Adrenal gland (tissue), 12 donors: ENCODE results near the gene SIDT1. TPM values are rescaled to one million over a fixed set of nuclear protein-coding genes. Genes with fewer than 3 reads are reported as not detected.

ENCODE experiments used
- DNase-seq, 7 donors: peaks; one replicate each; pipeline ENCODE4 v3.0.0-alpha.2; 2019 to 2020
- H3K27ac ChIP-seq, 5 donors: fragments of 200-600 bp; sonication (generic) in 4 of 5; 1 replicate in 3 of 5; 2 replicates in 2 of 5; pipeline versions ENCODE4 v1.5.1 to v1.8.0; 2016 to 2020; ENCODE audit warnings: mild to moderate bottlenecking in 1 of 5
- H3K27me3 ChIP-seq: fragments of 200-600 bp; 2 replicates; pipeline ENCODE4 v1.8.0; 2021
- H3K36me3 ChIP-seq, 2 donors: fragments of 200-600 bp; replicated peaks in 1 of 2; 1 replicate in 1 of 2; 2 replicates in 1 of 2; pipeline versions ENCODE4 v1.5.1 to v1.8.0; 2018 to 2022
- H3K4me1 ChIP-seq, 2 donors: fragments of 200-600 bp; replicated peaks in 1 of 2; 1 replicate in 1 of 2; 2 replicates in 1 of 2; pipeline versions ENCODE4 v1.5.1 to v1.8.0; 2018 to 2021
- H3K4me3 ChIP-seq, 4 donors: fragments of 200-600 bp; sonication (generic) in 3 of 4; one replicate each; pipeline ENCODE4 v1.5.1; 2016 to 2018
- H3K9me3 ChIP-seq, 3 donors: fragments of 200-600 bp; sonication (generic) in 1 of 3; replicated peaks in 1 of 3; 1 replicate in 2 of 3; 2 replicates in 1 of 3; pipeline versions ENCODE4 v1.5.1 to v1.8.0; 2016 to 2021
- CTCF ChIP-seq, 6 experiments: fragments of 450-650 bp in 4 of 6; fragments of 200-600 bp in 2 of 6; sonication (generic) in 1 of 6; IDR thresholded peaks; 1 replicate in 5 of 6; 2 replicates in 1 of 6; pipeline versions ENCODE4 v1.5.1 to v1.8.0; 2016 to 2021; ENCODE audit warnings: antibody characterized with exemption in 6 of 6, mild to moderate bottlenecking in 2 of 6, moderate library complexity in 1 of 6
- POLR2A ChIP-seq, 2 donors: fragments of 450-650 bp; IDR thresholded peaks; one replicate each; pipeline ENCODE4 v1.6.1; 2017; ENCODE audit warnings: antibody characterized with exemption in 2 of 2, mild to moderate bottlenecking in 2 of 2, moderate library complexity in 1 of 2
- WGBS, 4 donors: extraction: QIAGEN DNeasy Blood & Tissue Kit in 2 of 4; methylation state at CpG; one replicate each; pipeline versions ENCODE4 v1.1.5 to v1.1.7; 2013 to 2017; 5-methylcytosine and 5-hydroxymethylcytosine counted together
- intact Hi-C, 2 donors: fragments of 100-400 bp; cut with DNase I; formaldehyde crosslinking; loops; one replicate each; pipeline versions ENCODE4 v1.14.1 to v1.15.0; 2022 to 2023
- polyA plus RNA-seq, 3 donors: library from polyadenylated mRNA; stranded (reverse); fragments of 200-250 nt in 2 of 3; fragments of 350-450 nt in 1 of 3; fragmentation: Illumina TruSeq in 1 of 3; extraction: RNeasy Lipid Tissue Mini Kit (QIAGEN cat#74804) in 1 of 3; gene quantifications; one replicate each; pipeline ENCODE4 v1.2.3, GENCODE V29; 2013 to 2014
- total RNA-seq, 9 donors: library from RNA; depleted of rRNA in 4 of 9; stranded (reverse); fragments of >200 nt in 4 of 9; fragments of 120-200 nt in 1 of 9; fragmentation: NEBNext Ultra II Directional in 1 of 9; extraction: Animal tissue kit (Norgen Biotek cat#: 25700) in 1 of 9; gene quantifications; one replicate each; pipeline versions ENCODE4 v1.1.0 to v1.2.4, GENCODE V29; 2013 to 2023
- donor health status: healthy with polysubstance abuse.
- donor health status: Bipolar disorder and iron deficiency.
- donor health status: DM: yes; HTN: yes; CAD: no.
- donor health status: DM: no; HTN: no; CAD: no.
- donor health status: DM: no; HTN: no; CAD: no.
- donor health status: DM: yes; HTN: yes; CAD: no.

The SIDT1 gene
- total and polyA plus RNA-seq, 12 donors: 0.18 to 3.6 (median 2.3) TPM

GRCh38 chr3:113585228-113585627, 52.9 kb downstream of the SIDT1 start:
- 0 to 61% (median 40%) methylated on average over 1 of the region's 1 CpG for WGBS, 4 donors
- TF ChIP-seq CTCF (IDR thresholded peaks at IDR 0.05) (no peak), POLR2A (IDR thresholded peaks at IDR 0.05) (no peak)
- intact Hi-C loops: no loop called here
- no peak for DNase-seq
- Histone ChIP-seq H3K9me3 (no peaks in the 10 kb centered on the region), H3K27me3 (no peaks in the 10 kb centered on the region), H3K27ac (no peak overlapping the region), H3K36me3 (no peaks in the 10 kb centered on the region), H3K4me1 (no peaks in the 10 kb centered on the region), H3K4me3 (no peak overlapping the region)

GRCh38 chr3:113585720-113586119, 53.4 kb downstream of the SIDT1 start:
- Histone ChIP-seq H3K27me3 (no peaks in the 10 kb centered on the region), H3K9me3 (no peaks in the 10 kb centered on the region), H3K4me1 (no peaks in the 10 kb centered on the region), H3K27ac (no peak overlapping the region), H3K36me3 (no peaks in the 10 kb centered on the region), H3K4me3 (no peak overlapping the region)
- no peak for DNase-seq
- TF ChIP-seq CTCF (IDR thresholded peaks at IDR 0.05) (no peak), POLR2A (IDR thresholded peaks at IDR 0.05) (no peak)
- 83 to 92% (median 87%) methylated on average over 3 of the region's 3 CpGs for WGBS, 4 donors
- intact Hi-C loops: no loop called here

GRCh38 chr3:113588806-113589205, 56.5 kb downstream of the SIDT1 start:
- intact Hi-C loops: no loop called here
- Histone ChIP-seq H3K36me3 (no peaks in the 10 kb centered on the region), H3K9me3 (no peaks in the 10 kb centered on the region), H3K27me3 (no peaks in the 10 kb centered on the region), H3K4me3 (no peak overlapping the region), H3K27ac (no peak overlapping the region), H3K4me1 (no peaks in the 10 kb centered on the region)
- WGBS, 4 donors: 80 to 100% (median 86%) methylated on average over 2 of the region's 2 CpGs
- no peak for DNase-seq
- TF ChIP-seq CTCF (IDR thresholded peaks at IDR 0.05) (no peak), POLR2A (IDR thresholded peaks at IDR 0.05) (no peak)

- intact Hi-C loops: no loop called here
- DNase-seq: no peak
- no peaks in the 10 kb centered on the region for H3K4me1 ChIP-seq
- 41 to 68% (median 59%) methylated on average over 1 of the region's 1 CpG for WGBS, 4 donors
- TF ChIP-seq CTCF (IDR thresholded peaks at IDR 0.05) (no peak), POLR2A (IDR thresholded peaks at IDR 0.05) (no peak)
- H3K9me3 ChIP-seq: no peaks in the 10 kb centered on the region
- no peak overlapping the region for H3K4me3 ChIP-seq
- H3K27me3 ChIP-seq: no peaks in the 10 kb centered on the region
- no peak overlapping the region for H3K27ac ChIP-seq
- H3K36me3 ChIP-seq: no peaks in the 10 kb centered on the region
Measured at GRCh38 chr3:113589971-113590370, 57.6 kb downstream of the SIDT1 start.
